ENCODE data around the gene MSANTD2.

The MSANTD2 gene

DNA sequence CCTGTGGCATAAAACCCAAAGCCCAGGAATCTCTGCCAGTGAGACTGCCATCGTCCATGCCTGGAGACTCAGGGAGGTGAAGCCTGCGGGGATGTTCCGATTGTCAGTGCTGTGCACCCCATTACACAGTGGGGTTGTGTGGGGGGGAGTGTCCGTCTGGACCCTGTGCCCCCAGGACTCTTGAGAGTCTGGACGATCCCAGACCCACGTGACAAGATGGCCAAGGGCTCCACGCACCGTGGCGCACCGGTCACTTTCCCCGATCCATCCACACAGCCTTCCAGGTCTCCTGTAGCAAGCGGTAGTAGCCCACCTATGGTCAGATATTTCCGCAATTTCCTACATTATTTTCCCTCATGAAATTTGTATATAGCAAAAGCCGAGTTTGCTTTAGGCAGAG, 81.4 kb downstream of the MSANTD2 start:
- no peak for TF ChIP-seq YY1 (IDR thresholded peaks at IDR 0.05; ENCODE audit: low read depth)

DNA sequence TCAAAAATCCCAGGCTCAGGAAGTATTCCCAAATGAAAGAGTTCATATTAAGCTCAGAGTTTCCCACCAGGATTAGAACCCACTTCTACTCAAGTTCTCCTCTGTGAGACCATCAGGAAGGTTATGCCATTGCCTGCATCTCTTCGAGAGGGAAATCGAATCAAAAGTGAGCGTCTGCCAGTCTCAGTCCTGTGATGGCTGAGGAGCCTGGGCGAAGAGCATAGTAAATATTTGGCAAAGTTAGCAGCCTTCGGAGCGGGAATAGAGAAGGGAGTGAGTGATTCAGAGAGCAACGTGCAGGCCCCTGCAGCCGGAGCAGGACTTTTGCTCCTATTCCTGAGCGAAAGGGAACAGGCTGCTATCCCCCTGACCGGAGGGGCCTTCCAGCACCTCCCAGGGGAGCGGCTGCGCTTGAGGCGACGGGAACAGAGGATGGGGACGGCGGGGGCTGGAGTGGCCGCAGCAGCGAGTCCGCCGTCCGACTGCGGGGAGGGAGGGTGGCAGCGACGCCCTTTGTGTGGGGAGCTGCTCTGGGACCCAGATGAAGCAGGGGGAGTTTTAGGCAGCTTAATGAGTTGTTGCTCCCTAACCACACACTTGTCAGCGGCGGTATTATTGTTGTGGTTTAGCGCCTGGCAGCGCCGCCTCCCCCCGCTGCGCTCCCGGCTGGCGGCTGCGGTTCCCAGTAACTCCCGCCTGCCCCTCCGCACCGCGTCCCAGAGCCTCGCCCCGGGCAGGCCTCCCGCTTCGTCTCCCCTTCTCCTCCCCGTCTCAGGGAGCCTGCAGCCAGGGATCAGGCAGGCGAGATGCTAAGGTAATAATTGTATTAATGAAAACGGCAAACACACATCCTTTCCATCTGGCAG, 82.2 kb downstream of the MSANTD2 start:
- no peak for TF ChIP-seq RAD21 (IDR thresholded peaks at IDR 0.05; ENCODE audit: low read depth)
- TF ChIP-seq, protein P1, sequence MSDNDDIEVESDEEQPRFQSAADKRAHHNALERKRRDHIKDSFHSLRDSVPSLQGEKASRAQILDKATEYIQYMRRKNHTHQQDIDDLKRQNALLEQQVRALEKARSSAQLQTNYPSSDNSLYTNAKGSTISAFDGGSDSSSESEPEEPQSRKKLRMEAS (IDR thresholded peaks at IDR 0.05) = no peak
- no peak for TF ChIP-seq EGR1 (IDR thresholded peaks at IDR 0.05)
- no peak for TF ChIP-seq CEBPB (IDR thresholded peaks at IDR 0.05)
- TF ChIP-seq YY1 (IDR thresholded peaks at IDR 0.05; ENCODE audit: low read depth) = no peak
- TF ChIP-seq, protein P2, sequence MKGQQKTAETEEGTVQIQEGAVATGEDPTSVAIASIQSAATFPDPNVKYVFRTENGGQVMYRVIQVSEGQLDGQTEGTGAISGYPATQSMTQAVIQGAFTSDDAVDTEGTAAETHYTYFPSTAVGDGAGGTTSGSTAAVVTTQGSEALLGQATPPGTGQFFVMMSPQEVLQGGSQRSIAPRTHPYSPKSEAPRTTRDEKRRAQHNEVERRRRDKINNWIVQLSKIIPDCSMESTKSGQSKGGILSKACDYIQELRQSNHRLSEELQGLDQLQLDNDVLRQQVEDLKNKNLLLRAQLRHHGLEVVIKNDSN (IDR thresholded peaks at IDR 0.05) = no peak
- no peak for TF ChIP-seq EP300 (IDR thresholded peaks at IDR 0.05; ENCODE audit: borderline replicate concordance)
- TF ChIP-seq, protein P3, sequence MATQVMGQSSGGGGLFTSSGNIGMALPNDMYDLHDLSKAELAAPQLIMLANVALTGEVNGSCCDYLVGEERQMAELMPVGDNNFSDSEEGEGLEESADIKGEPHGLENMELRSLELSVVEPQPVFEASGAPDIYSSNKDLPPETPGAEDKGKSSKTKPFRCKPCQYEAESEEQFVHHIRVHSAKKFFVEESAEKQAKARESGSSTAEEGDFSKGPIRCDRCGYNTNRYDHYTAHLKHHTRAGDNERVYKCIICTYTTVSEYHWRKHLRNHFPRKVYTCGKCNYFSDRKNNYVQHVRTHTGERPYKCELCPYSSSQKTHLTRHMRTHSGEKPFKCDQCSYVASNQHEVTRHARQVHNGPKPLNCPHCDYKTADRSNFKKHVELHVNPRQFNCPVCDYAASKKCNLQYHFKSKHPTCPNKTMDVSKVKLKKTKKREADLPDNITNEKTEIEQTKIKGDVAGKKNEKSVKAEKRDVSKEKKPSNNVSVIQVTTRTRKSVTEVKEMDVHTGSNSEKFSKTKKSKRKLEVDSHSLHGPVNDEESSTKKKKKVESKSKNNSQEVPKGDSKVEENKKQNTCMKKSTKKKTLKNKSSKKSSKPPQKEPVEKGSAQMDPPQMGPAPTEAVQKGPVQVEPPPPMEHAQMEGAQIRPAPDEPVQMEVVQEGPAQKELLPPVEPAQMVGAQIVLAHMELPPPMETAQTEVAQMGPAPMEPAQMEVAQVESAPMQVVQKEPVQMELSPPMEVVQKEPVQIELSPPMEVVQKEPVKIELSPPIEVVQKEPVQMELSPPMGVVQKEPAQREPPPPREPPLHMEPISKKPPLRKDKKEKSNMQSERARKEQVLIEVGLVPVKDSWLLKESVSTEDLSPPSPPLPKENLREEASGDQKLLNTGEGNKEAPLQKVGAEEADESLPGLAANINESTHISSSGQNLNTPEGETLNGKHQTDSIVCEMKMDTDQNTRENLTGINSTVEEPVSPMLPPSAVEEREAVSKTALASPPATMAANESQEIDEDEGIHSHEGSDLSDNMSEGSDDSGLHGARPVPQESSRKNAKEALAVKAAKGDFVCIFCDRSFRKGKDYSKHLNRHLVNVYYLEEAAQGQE (IDR thresholded peaks at IDR 0.05; ENCODE audit: low read depth) = no peak
- no peak for TF ChIP-seq TCF12 (IDR thresholded peaks at IDR 0.05; ENCODE audit: low read depth)
- no peak for TF ChIP-seq TAF1 (IDR thresholded peaks at IDR 0.05; ENCODE audit: low read depth)
- TF ChIP-seq ZBTB7A (IDR thresholded peaks at IDR 0.05; ENCODE audit: low read depth) = no peak
- TF ChIP-seq NFIC (IDR thresholded peaks at IDR 0.05) = no peak
- TF ChIP-seq CREB1 (IDR thresholded peaks at IDR 0.05; ENCODE audit: low read depth) = no peak
- TF ChIP-seq FOXM1 (IDR thresholded peaks at IDR 0.05; ENCODE audit: borderline replicate concordance, low read depth) = no peak
- no peak for TF ChIP-seq TEAD4 (IDR thresholded peaks at IDR 0.05)

DNA sequence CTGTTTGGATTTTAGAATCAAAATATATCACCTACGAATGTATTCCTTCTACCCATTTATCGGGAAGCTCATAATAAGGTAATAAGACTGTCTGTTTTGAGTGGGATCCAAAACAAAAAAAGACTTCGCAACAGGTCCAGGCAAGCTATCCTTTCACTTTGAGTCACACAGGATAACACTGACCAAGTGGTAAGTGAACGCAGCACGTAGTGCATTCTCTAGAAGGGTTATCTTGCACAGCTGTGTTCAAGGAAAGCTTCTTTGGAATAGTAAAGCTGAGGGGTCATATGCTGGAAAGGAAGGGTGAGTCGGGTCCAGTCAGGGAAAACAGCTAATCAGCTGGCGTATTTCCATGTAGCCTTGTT, 82.8 kb downstream of the MSANTD2 start:
- TF ChIP-seq, protein P1 (IDR thresholded peaks at IDR 0.05) = no peak
- TF ChIP-seq CEBPB (IDR thresholded peaks at IDR 0.05) (no peak), NFIC (IDR thresholded peaks at IDR 0.05) (no peak), TCF12 (IDR thresholded peaks at IDR 0.05; ENCODE audit: low read depth) (no peak), YY1 (IDR thresholded peaks at IDR 0.05; ENCODE audit: low read depth) (no peak), FOXM1 (IDR thresholded peaks at IDR 0.05; ENCODE audit: borderline replicate concordance, low read depth) (no peak), EP300 (IDR thresholded peaks at IDR 0.05; ENCODE audit: borderline replicate concordance) (no peak), TAF1 (IDR thresholded peaks at IDR 0.05; ENCODE audit: low read depth) (no peak), TEAD4 (IDR thresholded peaks at IDR 0.05) (no peak), CREB1 (IDR thresholded peaks at IDR 0.05; ENCODE audit: low read depth) (no peak), EGR1 (IDR thresholded peaks at IDR 0.05) (no peak)
- TF ChIP-seq, protein P3 (IDR thresholded peaks at IDR 0.05; ENCODE audit: low read depth) = no peak

DNA sequence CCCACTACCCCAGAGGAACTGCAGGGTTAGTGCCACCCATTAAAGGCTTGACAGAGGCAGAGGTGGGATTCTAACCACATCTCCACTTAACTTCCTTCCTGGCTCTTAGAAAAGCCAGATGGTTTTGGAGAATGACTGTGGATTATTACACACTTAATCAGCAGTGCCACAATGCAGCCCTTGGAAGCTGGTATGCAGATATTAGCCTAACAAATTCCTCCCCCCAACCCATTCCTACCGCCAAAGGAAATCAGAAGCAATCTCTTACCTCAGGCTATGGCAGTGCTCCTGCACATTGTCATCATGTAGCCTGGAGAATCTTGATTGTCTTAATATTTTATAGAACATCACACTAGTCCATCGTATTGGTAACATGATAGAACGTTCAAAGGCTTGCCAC, 83.6 kb downstream of the MSANTD2 start:
- TF ChIP-seq TAF1 (IDR thresholded peaks at IDR 0.05; ENCODE audit: low read depth) (no peak), EGR1 (IDR thresholded peaks at IDR 0.05) (no peak), RAD21 (IDR thresholded peaks at IDR 0.05; ENCODE audit: low read depth) (no peak), CREB1 (IDR thresholded peaks at IDR 0.05; ENCODE audit: low read depth) (no peak), CEBPB (IDR thresholded peaks at IDR 0.05) (no peak), ZBTB7A (IDR thresholded peaks at IDR 0.05; ENCODE audit: low read depth) (no peak), YY1 (IDR thresholded peaks at IDR 0.05; ENCODE audit: low read depth) (no peak), FOXM1 (IDR thresholded peaks at IDR 0.05; ENCODE audit: borderline replicate concordance, low read depth) (no peak), EP300 (IDR thresholded peaks at IDR 0.05; ENCODE audit: borderline replicate concordance) (no peak)
- TF ChIP-seq, protein P1 (IDR thresholded peaks at IDR 0.05) = no peak
- TF ChIP-seq, protein P2 (IDR thresholded peaks at IDR 0.05) = no peak
- TF ChIP-seq, protein P3 (IDR thresholded peaks at IDR 0.05; ENCODE audit: low read depth) = no peak
